Esophagus muscularis mucosa (tissue), 4 donors: ENCODE data around the gene CAPZB. TPM values are rescaled to one million over a fixed set of nuclear protein-coding genes. Genes with fewer than 3 reads are reported as not detected.
"Not testable (repeated sequence)": the region's sequence is repeated elsewhere in the genome, so short reads cannot be mapped to it uniquely, and the experiment has no call there.

Source experiments
- DNase-seq: peaks from one replicate; pipeline ENCODE4 v3.0.0-alpha.2; 2017; ENCODE audit errors: extremely low spot score
- H3K27ac ChIP-seq, 4 donors: fragments of 200-600 bp; sonication (generic); replicated peaks in 1 of 4; 1 replicate in 3 of 4; 2 replicates in 1 of 4; pipeline ENCODE4 v1.5.1; 2016 to 2019; ENCODE audit warnings: mild to moderate bottlenecking in 1 of 4
- H3K27me3 ChIP-seq, 4 donors: fragments of 200-600 bp; sonication (generic); one replicate each; pipeline versions ENCODE4 v1.5.1 to v1.6.0; 2016 to 2019
- H3K36me3 ChIP-seq, 4 donors: fragments of 200-600 bp; sonication (generic); one replicate each; pipeline ENCODE4 v1.5.1; 2016 to 2019
- H3K4me1 ChIP-seq, 4 donors: fragments of 200-600 bp; sonication (generic); one replicate each; pipeline ENCODE4 v1.5.1; 2016 to 2019
- H3K4me3 ChIP-seq, 4 donors: fragments of 200-600 bp; sonication (generic); 1 replicate in 2 of 4; 2 replicates in 2 of 4; pipeline ENCODE4 v1.5.1; 2016 to 2019; ENCODE audit warnings: mild to moderate bottlenecking in 4 of 4, moderate library complexity in 1 of 4
- H3K9me3 ChIP-seq, 4 donors: fragments of 200-600 bp; sonication (generic); 1 replicate in 3 of 4; 2 replicates in 1 of 4; pipeline ENCODE4 v1.5.1; 2016 to 2019
- CTCF ChIP-seq, 3 experiments: fragments of 200-600 bp in 2 of 3; fragments of 450-650 bp in 1 of 3; sonication (generic) in 2 of 3; IDR thresholded peaks; one replicate each; pipeline ENCODE4 v1.5.1; 2017 to 2019; ENCODE audit warnings: antibody characterized with exemption in 3 of 3, mild to moderate bottlenecking in 2 of 3, moderate library complexity in 1 of 3
- EP300 ChIP-seq: sonication (generic); formaldehyde crosslinking; IDR thresholded peaks from one replicate; pipeline ENCODE4 v1.6.1; 2017; ENCODE audit warnings: antibody characterized with exemption
- POLR2A ChIP-seq: fragments of 450-650 bp; IDR thresholded peaks from one replicate; pipeline ENCODE4 v1.6.1; 2017; ENCODE audit warnings: antibody characterized with exemption, moderate library complexity, mild to moderate bottlenecking, low read depth
- POLR2AphosphoS5 ChIP-seq, 2 donors: sonication (generic); formaldehyde crosslinking; IDR thresholded peaks; one replicate each; pipeline ENCODE4 v1.6.1; 2017; ENCODE audit warnings: antibody characterized with exemption in 2 of 2
- WGBS: methylation state at CpG from one replicate; pipeline ENCODE4 v1.1.5; 2018; 5-methylcytosine and 5-hydroxymethylcytosine counted together
- intact Hi-C: fragments of 100-400 bp; cut with DNase I; formaldehyde crosslinking; loops from one replicate; pipeline ENCODE4 v1.15.1; 2023
- total RNA-seq, 4 donors: library from RNA; depleted of rRNA; stranded (reverse); fragments of >200 nt; gene quantifications; one replicate each; pipeline versions ENCODE4 v1.1.0 to v1.2.1, GENCODE V29; 2016

CAPZB gene
- total RNA-seq, 4 donors from 2014 or later: 186 to 261 (median 203) TPM

- 49% methylated on average over 7 of the region's 7 CpGs for WGBS
- H3K27me3 ChIP-seq: no peaks in the 10 kb centered on the region
- TF ChIP-seq POLR2AphosphoS5 (IDR thresholded peaks at IDR 0.05): peak; percentile 7 to 35
- no peak for TF ChIP-seq POLR2A
- no peak for TF ChIP-seq EP300
- TF ChIP-seq CTCF (IDR thresholded peaks at IDR 0.05): peak in 1 of 3 experiments; percentile 0
- H3K27ac ChIP-seq: peak overlapping the region; percentile 68 to 73 (median 69)
- DNase-seq: no peak
- H3K9me3 ChIP-seq: no peaks in the 10 kb centered on the region
- H3K4me3 ChIP-seq: no peak overlapping the region
- intact Hi-C loops: no loop called here
- H3K4me1 ChIP-seq: peaks cover 1 to 29% (median 18%) of the 10 kb centered on the region in 4 donors
- no peaks in the 10 kb centered on the region for H3K36me3 ChIP-seq
Observed at GRCh38 chr1:19514391-19514831, 29.1 kb upstream of the CAPZB start.

GRCh38 chr1:19512545-19512944, 27.2 kb upstream of the CAPZB start:
- Histone ChIP-seq H3K4me1 (peaks cover 7 to 35% (median 21%) of the 10 kb centered on the region in 4 donors), H3K27me3 (no peaks in the 10 kb centered on the region)
- TF ChIP-seq POLR2A (no peak), EP300 (no peak), CTCF (IDR thresholded peaks at IDR 0.05) (no peak), POLR2AphosphoS5 (IDR thresholded peaks at IDR 0.05) (no peak)

GRCh38 chr1:19511116-19511515, 25.8 kb upstream of the CAPZB start:
- H3K9me3 ChIP-seq: no peaks in the 10 kb centered on the region
- intact Hi-C loops: no loop called here
- no peak overlapping the region for H3K4me3 ChIP-seq
- H3K36me3 ChIP-seq: no peaks in the 10 kb centered on the region
- DNase-seq: no peak
- H3K4me1 ChIP-seq: peaks cover 14 to 37% (median 28%) of the 10 kb centered on the region in 4 donors
- TF ChIP-seq POLR2A: no peak
- no peak overlapping the region for H3K27ac ChIP-seq
- H3K27me3 ChIP-seq: no peaks in the 10 kb centered on the region

More at GRCh38 chr1:19512545-19512944, 27.2 kb upstream of the CAPZB start:
- Histone ChIP-seq H3K4me3 (no peak overlapping the region), H3K9me3 (no peaks in the 10 kb centered on the region), H3K36me3 (no peaks in the 10 kb centered on the region), H3K27ac (no peak overlapping the region)
- no peak for DNase-seq
- intact Hi-C loops: no loop called here
- 51% methylated on average over 2 of the region's 2 CpGs for WGBS

- H3K27me3 ChIP-seq, DNase-seq, H3K36me3 ChIP-seq, H3K9me3 ChIP-seq, H3K27ac ChIP-seq, intact Hi-C loops, H3K4me3 ChIP-seq: not testable (repeated sequence)
- WGBS: 91% methylated on average over 8 of the region's 8 CpGs
- peaks cover 27 to 43% (median 38%) of the 10 kb centered on the region in 4 donors for H3K4me1 ChIP-seq
Observed at GRCh38 chr1:19509647-19510046, 24.3 kb upstream of the CAPZB start.

- intact Hi-C loops: no loop called here
- no peaks in the 10 kb centered on the region for H3K27me3 ChIP-seq
- peaks cover 34 to 43% (median 38%) of the 10 kb centered on the region in 4 donors for H3K4me1 ChIP-seq
- H3K36me3 ChIP-seq: no peaks in the 10 kb centered on the region
- TF ChIP-seq POLR2A: no peak
- no peak for TF ChIP-seq CTCF (IDR thresholded peaks at IDR 0.05)
- no peak for TF ChIP-seq POLR2AphosphoS5 (IDR thresholded peaks at IDR 0.05)
- no peak for TF ChIP-seq EP300
- WGBS: 76% methylated on average over 5 of the region's 5 CpGs
- no peaks in the 10 kb centered on the region for H3K9me3 ChIP-seq
- H3K27ac ChIP-seq: peak overlapping the region; percentile 25 to 87 (median 66)
- DNase-seq: no peak
- H3K4me3 ChIP-seq: no peak overlapping the region
Observed at GRCh38 chr1:19507516-19507915, 22.2 kb upstream of the CAPZB start.
